CD1c-positive myeloid dendritic cell (primary cell): ENCODE results near the gene ZNF343.
"Not testable (repeated sequence)": the region's sequence is repeated elsewhere in the genome, so short reads cannot be mapped to it uniquely, and the experiment has no call there.

Experiments used
- DNase-seq: peaks from one replicate; pipeline ENCODE4 v3.0.0-alpha.2; 2016; ENCODE audit errors: extremely low spot score

The ZNF343 gene

GRCh38 chr20:2508631-2509467 is at the start of gene ZNF343:
TSS of gene ZNF343 (minus strand) at chr20:2508915. CDS start at chr20:2493895, 15,020 bp downstream.
- DNase-seq = peak; percentile 89

DNA sequence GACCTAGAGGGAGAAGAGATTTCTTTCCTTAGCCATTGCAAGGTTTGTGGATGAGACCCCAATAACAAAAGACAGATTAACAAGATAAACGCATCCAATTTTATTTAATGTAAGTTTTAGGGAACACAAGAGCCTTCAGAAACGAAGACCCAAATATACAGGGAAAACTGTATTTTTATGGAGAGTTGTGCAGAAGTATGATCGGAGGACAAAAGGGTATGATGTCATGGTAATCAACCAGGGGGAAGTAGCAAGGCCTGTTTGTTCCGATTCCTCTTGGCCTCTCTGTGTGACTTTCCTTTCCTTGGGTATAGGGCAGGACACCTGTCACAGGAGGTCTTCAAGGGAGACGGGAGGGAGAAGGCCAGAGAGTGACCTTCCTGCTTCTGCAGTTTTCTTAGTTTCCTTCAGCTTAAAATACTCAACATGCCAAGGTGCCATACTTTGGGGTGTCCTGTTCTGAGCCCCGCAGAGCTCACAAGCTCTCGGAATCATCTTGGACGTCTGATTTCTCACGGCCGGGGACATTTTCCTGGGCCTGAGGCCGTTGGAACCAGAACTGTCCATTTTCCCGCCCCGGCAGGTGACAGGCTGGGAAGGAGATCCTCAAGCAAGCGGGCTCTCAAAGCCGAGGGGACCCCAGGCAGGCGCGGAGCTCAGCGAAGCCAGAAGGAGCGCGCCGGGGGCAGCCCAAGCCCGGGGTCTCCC is 49.3 kb upstream of the ZNF343 start:
- DNase-seq = no peak

- no peak for DNase-seq
Observed at GRCh38 chr20:2545594-2545993, 36.9 kb upstream of the ZNF343 start.

DNA sequence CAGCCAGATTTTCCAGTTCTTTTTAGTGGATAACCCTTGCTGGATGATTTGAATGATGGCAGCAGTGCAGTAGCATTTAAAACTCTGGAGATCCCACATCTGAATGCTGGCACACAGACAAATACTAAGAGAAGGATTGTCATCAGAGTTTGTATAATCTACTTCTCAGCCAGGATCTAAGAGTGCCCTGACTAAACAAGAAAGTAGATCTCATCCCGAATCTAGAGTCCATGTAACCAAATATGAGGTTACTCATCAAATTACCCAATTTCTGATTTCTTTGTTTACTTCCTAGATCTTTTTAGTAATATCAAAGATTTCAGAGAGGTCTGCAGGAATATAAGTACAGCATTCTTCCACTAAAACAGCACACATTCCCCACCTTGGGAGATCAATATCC is 35.5 kb upstream of the ZNF343 start:
- no peak for DNase-seq

DNA sequence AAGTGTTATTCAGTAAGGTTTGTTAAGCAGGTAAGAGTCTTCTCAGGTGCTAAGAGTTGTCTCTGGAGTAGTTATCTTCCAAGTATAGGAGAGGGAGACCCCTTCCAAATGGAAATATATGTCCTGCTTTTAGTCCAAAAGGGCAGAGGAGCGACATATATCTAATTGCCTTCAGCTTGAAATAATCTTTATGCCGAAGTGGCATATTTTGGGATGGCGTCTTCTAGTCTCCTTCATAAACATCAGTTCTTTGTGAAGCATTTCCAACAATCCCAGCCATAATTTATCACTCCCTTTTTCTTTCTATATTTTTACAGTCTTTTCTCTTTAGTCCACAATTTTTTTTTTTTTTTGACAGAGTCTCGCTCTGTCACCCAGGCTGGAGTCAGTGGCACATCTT is 33.6 kb upstream of the ZNF343 start:
- no peak for DNase-seq

GRCh38 chr20:2541940-2542339 is 33.2 kb upstream of the ZNF343 start:
- no peak for DNase-seq

DNA sequence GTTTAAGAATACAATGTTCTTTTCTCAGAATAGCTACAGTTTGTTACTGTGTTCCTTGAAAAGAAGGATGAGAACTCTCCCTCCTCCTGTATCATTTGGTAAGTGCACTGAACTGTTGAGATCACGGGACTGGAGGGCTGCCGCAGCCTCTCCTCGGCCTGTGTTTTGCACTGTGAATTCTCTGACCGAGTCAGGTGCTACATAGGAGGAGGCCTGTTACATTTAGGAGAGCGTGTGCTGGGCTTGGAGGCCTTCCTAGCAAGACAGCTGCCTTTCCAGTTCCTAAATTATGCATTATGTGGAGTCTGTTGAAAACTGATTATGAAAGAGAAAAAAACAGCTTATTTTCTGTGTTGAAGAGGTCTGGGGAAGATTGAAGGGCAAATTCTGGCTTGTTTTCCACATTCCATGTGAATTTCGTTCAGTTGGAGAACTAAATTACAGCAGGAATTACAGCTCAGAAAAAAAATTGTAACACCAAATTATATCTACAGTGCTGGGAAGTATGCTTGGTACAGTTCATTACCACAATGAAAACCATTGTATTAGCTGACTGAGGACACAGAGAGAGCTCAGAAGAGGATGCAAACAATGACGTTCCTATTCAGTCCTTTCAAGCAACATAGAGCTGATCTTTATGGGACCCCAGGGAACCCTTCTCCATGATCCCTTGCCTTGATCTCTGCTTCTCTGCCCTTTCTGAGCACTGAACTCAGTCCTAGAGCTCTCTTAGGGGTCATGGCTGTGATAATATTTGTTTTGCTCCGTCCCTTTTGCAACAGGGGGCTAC is 30.4 kb upstream of the ZNF343 start:
- DNase-seq = no peak

DNA sequence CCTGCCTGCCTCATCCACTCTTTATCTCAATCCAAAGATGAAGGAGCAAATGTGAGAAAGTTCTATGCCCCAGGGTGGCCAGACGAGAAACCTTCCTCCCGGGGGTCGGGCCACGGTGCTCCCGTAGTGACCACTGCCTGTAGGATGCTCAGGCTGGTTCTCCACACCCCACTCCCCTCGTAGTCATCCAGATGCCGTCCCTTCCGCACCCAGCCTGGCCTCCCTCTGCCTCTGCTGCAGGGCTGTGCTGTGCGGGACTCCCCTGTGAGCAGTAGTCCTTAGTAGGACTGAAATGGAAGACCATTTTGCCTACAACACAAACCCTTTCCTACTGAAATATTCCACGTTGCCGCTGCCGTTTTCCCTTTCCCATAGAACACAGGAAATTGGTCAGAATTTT is 29.6 kb upstream of the ZNF343 start:
- no peak for DNase-seq

GRCh38 chr20:2537101-2537500 is 28.4 kb upstream of the ZNF343 start:
- DNase-seq = no peak

DNA sequence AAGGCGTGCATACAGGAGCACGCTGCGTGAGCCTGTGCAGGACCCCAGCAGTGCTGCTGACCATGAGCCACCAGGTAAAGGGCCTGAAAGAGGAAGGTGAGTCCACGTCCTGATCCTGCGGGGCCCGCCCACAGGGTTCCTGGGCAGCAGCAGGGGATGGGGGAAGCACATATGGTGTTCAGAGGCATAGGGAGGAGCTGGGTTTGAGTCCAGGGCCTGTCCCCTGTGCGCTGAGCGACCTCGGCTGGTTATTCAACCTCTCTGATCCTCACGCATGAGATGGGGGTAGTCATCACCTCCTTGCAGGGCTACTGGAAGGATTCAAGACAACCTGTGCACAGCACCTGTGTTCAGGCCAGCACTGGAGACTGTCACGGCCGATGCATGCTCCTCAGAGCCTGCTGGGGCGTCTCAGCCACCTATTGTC is 27.9 kb upstream of the ZNF343 start, which contains the start of gene TMC2:
TMC2 (plus strand) TSS at position 14 of the 427 bp plus-strand sequence; CDS start at position 63, 49 bp downstream.
- no peak for DNase-seq

DNA sequence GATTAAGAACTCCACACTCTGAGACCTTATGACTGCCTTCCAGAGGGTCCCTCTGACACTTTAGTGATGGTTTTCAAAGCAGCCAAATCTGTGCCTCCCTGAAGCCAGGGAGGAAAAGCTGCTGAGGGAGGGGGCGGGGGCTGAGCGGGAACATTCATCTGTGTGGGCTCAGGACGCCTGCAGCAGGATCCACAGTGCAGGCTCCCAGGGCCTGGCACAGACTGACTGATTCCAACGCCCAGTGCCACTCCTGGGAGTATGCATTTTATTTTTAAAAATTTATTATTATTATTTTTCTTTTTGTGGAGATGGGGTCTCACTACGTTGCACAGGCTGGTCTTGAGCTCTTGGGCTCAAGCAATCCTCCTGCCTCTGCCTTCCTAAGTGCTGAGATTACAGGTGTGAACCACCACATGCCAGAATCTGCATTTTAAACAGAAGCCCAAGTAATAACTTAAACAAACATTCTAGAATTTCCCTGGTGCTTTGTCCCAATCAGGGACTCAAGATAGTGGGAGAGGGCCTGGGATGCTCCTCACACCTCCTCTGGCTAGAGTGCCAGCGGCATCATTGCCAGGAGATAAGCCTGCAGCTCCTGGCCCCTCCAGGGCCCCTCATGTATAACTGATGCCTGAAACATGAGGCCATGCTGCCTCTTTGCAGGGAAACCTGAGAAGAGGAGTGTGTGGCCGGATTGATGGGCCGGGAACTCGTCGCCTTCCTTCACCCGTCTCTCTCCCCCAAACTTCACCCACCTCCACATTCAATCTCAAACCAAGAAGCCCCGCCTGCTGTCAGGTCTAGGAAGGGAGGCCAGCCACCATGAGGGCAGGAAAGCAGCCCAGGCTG is 27.2 kb upstream of the ZNF343 start:
- no peak for DNase-seq

GRCh38 chr20:2533118-2533517 is 24.4 kb upstream of the ZNF343 start:
- no peak for DNase-seq

GRCh38 chr20:2528671-2529271 is 20.1 kb upstream of the ZNF343 start:
- no peak for DNase-seq

- no peak for DNase-seq
Observed at GRCh38 chr20:2527762-2528161, 19.0 kb upstream of the ZNF343 start.

- not testable (repeated sequence) for DNase-seq
Observed at GRCh38 chr20:2526218-2526583, 17.5 kb upstream of the ZNF343 start.

GRCh38 chr20:2524709-2525506 is 16.2 kb upstream of the ZNF343 start:
- peak; percentile 31 for DNase-seq

- peak; percentile 94 for DNase-seq
Observed at GRCh38 chr20:2523919-2524708, 15.4 kb upstream of the ZNF343 start.

DNA sequence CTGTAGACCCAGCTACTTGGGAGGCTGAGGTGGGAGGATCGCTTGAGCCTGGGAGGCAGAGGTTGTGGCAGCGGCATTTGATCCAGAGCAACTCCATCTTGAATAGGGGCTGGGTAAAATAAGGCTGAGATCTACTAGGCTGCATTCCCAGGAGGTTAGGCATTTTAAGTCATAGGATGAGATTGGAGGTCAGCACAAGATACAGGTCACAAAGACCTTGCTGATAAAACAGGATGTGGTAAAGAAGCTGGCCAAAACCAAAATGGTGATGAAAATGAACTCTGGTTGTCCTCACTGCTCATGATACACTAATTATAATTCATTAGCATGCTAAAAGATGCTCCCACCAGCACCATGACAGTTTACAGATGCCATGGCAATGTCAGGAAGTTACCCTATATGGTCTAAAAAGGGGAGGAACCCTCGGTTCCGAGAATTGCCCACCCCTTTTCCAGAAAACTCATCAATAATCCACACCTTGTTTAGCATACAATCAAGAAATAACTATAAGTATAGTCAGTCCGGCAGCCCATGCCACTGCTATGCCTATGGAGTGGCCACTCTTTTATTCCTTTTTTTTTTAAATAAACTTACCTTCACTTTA is 14.2 kb upstream of the ZNF343 start:
- not testable (repeated sequence) for DNase-seq
